GM19395 (cell line): ENCODE measurements around the gene INPP5K.
"Not testable (repeated sequence)": the region's sequence is repeated elsewhere in the genome, so short reads cannot be mapped to it uniquely, and the experiment has no call there.

Experiments
- ATAC-seq: cut with Tn5 transposase; IDR thresholded peaks from one replicate; pipeline ENCODE4 v1.9.1; 2021; ENCODE audit warnings: mild to moderate bottlenecking, moderate library complexity; ENCODE audit not compliant: unreplicated experiment

Gene INPP5K

GRCh38 chr17:1508709-1509108, 7.7 kb downstream of the INPP5K start:
- ATAC-seq: not testable (repeated sequence)

- no peak for ATAC-seq
Observed at GRCh38 chr17:1506649-1507267, 9.7 kb downstream of the INPP5K start.

GRCh38 chr17:1505586-1505985, 10.8 kb downstream of the INPP5K start:
- no peak for ATAC-seq

GRCh38 chr17:1504866-1505265, 11.5 kb downstream of the INPP5K start:
- ATAC-seq: no peak

GRCh38 chr17:1503699-1504098, 12.7 kb downstream of the INPP5K start:
- no peak for ATAC-seq

- no peak for ATAC-seq
Observed at GRCh38 chr17:1498869-1499268, 17.5 kb downstream of the INPP5K start.

- ATAC-seq: no peak
Observed at GRCh38 chr17:1498233-1498632, 18.2 kb downstream of the INPP5K start.

GRCh38 chr17:1497831-1498230, 18.6 kb downstream of the INPP5K start:
- ATAC-seq: no peak

- ATAC-seq: no peak
Observed at GRCh38 chr17:1496869-1497268, 19.5 kb downstream of the INPP5K start.

- no peak for ATAC-seq
Observed at GRCh38 chr17:1495265-1495989, 21.0 kb downstream of the INPP5K start.

GRCh38 chr17:1494736-1495253, 21.6 kb downstream of the INPP5K start:
- no peak for ATAC-seq

- ATAC-seq: no peak
Observed at GRCh38 chr17:1494203-1494602, 22.2 kb downstream of the INPP5K start.

- ATAC-seq: no peak
Observed at GRCh38 chr17:1493291-1493980, 23.0 kb downstream of the INPP5K start.

GRCh38 chr17:1492249-1493206, 23.9 kb downstream of the INPP5K start, which contains the start of gene MYO1C:
Gene MYO1C (minus strand): TSS chr17:1492686. CDS start chr17:1492487, 199 bp downstream.
- no peak for ATAC-seq

GRCh38 chr17:1491443-1492248, 24.8 kb downstream of the INPP5K start:
- ATAC-seq: no peak

GRCh38 chr17:1490643-1491442, 25.6 kb downstream of the INPP5K start:
- peak; percentile 51 for ATAC-seq

- ATAC-seq: no peak
Observed at GRCh38 chr17:1488826-1489270, 27.6 kb downstream of the INPP5K start.

GRCh38 chr17:1487939-1488825, 28.2 kb downstream of the INPP5K start:
- no peak for ATAC-seq
